Body of pancreas (tissue), 4 donors: ENCODE results near the gene PTDSS2.

Experiments
- CTCF ChIP-seq, 7 experiments: fragments of 450-650 bp in 4 of 7; fragments of 200-600 bp in 3 of 7; sonication (generic) in 3 of 7; IDR thresholded peaks; one replicate each; pipeline ENCODE4 v1.5.1; 2016 to 2019; ENCODE audit warnings: antibody characterized with exemption in 7 of 7
- POLR2A ChIP-seq, 3 donors: fragments of 450-650 bp; IDR thresholded peaks; one replicate each; pipeline ENCODE4 v1.6.1; 2016; ENCODE audit warnings: antibody characterized with exemption in 3 of 3, mild to moderate bottlenecking in 2 of 3

- TF ChIP-seq CTCF (IDR thresholded peaks at IDR 0.05) (no peak), POLR2A (IDR thresholded peaks at IDR 0.05) (no peak)
Measured at GRCh38 chr11:530960-531831, 81.1 kb downstream of the PTDSS2 start.
